NCI-H748 treated with DMSO at 0.1 percent for 48 hours (cell line): ENCODE data around the gene USP9X.
"Not testable (repeated sequence)": the region's sequence is repeated elsewhere in the genome, so short reads cannot be mapped to it uniquely, and the experiment has no call there.

Source experiments
- DNase-seq: peaks from one replicate; lab custom pipeline; 2025; lab: John Stamatoyannopoulos, UW

USP9X gene

GRCh38 chrX:41085512-41085877 is 250 bp downstream of the USP9X start:
- DNase-seq = no peak

- DNase-seq = no peak
Observed at GRCh38 chrX:41085878-41086626, 807 bp downstream of the USP9X start.

GRCh38 chrX:41086627-41086932 is 1.3 kb downstream of the USP9X start:
- DNase-seq = no peak

- no peak for DNase-seq
Observed at GRCh38 chrX:41087201-41087600, 2.0 kb downstream of the USP9X start.

GRCh38 chrX:41090568-41091238 is 5.5 kb downstream of the USP9X start:
- no peak for DNase-seq

- no peak for DNase-seq
Observed at GRCh38 chrX:41092776-41093175, 7.5 kb downstream of the USP9X start.

GRCh38 chrX:41095174-41095573 is 9.9 kb downstream of the USP9X start:
- no peak for DNase-seq

- DNase-seq = no peak
Observed at GRCh38 chrX:41095908-41096307, 10.7 kb downstream of the USP9X start.

GRCh38 chrX:41096339-41096955 is 11.2 kb downstream of the USP9X start:
- no peak for DNase-seq

- no peak for DNase-seq
Observed at GRCh38 chrX:41097326-41097725, 12.1 kb downstream of the USP9X start.

GRCh38 chrX:41100200-41100599 is 15.0 kb downstream of the USP9X start:
- DNase-seq = no peak

GRCh38 chrX:41100819-41101218 is 15.6 kb downstream of the USP9X start:
- DNase-seq = no peak

GRCh38 chrX:41105005-41105404 is 19.8 kb downstream of the USP9X start:
- no peak for DNase-seq

GRCh38 chrX:41106257-41106656 is 21.0 kb downstream of the USP9X start:
- DNase-seq = not testable (repeated sequence)

GRCh38 chrX:41108007-41108406 is 22.8 kb downstream of the USP9X start:
- no peak for DNase-seq

GRCh38 chrX:41108463-41109205 is 23.4 kb downstream of the USP9X start:
- no peak for DNase-seq

- no peak for DNase-seq
Observed at GRCh38 chrX:41110801-41111625, 25.8 kb downstream of the USP9X start.

- not testable (repeated sequence) for DNase-seq
Observed at GRCh38 chrX:41115104-41115425, 29.8 kb downstream of the USP9X start.

GRCh38 chrX:41116948-41117347 is 31.7 kb downstream of the USP9X start:
- DNase-seq = no peak

GRCh38 chrX:41118156-41118555 is 32.9 kb downstream of the USP9X start:
- no peak for DNase-seq

GRCh38 chrX:41119803-41120202 is 34.6 kb downstream of the USP9X start:
- DNase-seq = no peak

- no peak for DNase-seq
Observed at GRCh38 chrX:41121766-41122165, 36.5 kb downstream of the USP9X start.
